HepG2 (cell line): ENCODE data around the gene CSMD2. TPM values are rescaled to one million over a fixed set of nuclear protein-coding genes. Genes with fewer than 3 reads are reported as not detected.

ENCODE experiments used
- ATAC-seq: fragments of 200-7000 bp; cut with Tn5 transposase; 3 replicates; pipeline ENCODE4 v1.9.1; 2020; ENCODE audit warnings: mild to moderate bottlenecking, moderate library complexity
- BruUV-seq: library from RNA; stranded (reverse); fragments of 400-500 nt; replicated peaks from 2 replicates; lab custom pipeline; 2021; lab: Mats Ljungman, UMichigan
- CTCF ChIA-PET: fragments of 300-600 bp; formaldehyde crosslinking; extraction: SDS; loops from one replicate; lab custom pipeline; 2021; ENCODE audit warnings: low total read pairs, inconsistent platforms, low intra/inter-chr PET ratio; lab: Yijun Ruan, JAX
- POLR2A ChIA-PET: fragments of 350-600 bp; sonication (Branson Sonifier 250); formaldehyde crosslinking; loops from one replicate; lab custom pipeline; 2020; ENCODE audit warnings: antibody characterized with exemption, inconsistent platforms; lab: Yijun Ruan, JAX
- DNase-seq: peaks from one replicate; pipeline ENCODE4 v3.0.0-alpha.2; 2015; ENCODE audit warnings: low spot score
- FAIRE-seq: peaks from 3 replicates; lab custom pipeline; 2011; peaks lifted over from hg19 to GRCh38; lab: Jason Lieb, UNC
- H2AFZ ChIP-seq: one replicate; pipeline ENCODE4 v1.6.1; 2011; ENCODE audit warnings: low read length, inconsistent platforms
- H3K27ac ChIP-seq: fragments of 300-600 bp; 3 replicates; pipeline ENCODE4 v1.8.0; 2011; ENCODE audit warnings: mixed run types, mild to moderate bottlenecking, mixed read lengths, low read length, inconsistent platforms; ENCODE audit not compliant: insufficient read depth; ENCODE audit errors: extremely low read length
- H3K27me3 ChIP-seq, 2 experiments: fragments of 200-600 bp in 1 of 2; 2 replicates in 1 of 2; 3 replicates in 1 of 2; pipeline versions ENCODE4 v1.6.0 to v1.8.0; 2011; ENCODE audit warnings: low read length in 2 of 2, mild to moderate bottlenecking in 2 of 2, moderate library complexity in 2 of 2, inconsistent platforms in 1 of 2; ENCODE audit not compliant: insufficient read depth in 2 of 2, control insufficient read depth in 1 of 2
- H3K36me3 ChIP-seq, 2 experiments: fragments of 200-600 bp in 1 of 2; replicated peaks in 1 of 2; 2 replicates in 1 of 2; 3 replicates in 1 of 2; pipeline versions ENCODE4 v1.5.1 to v1.8.0; 2011; ENCODE audit warnings: low read length in 2 of 2, inconsistent platforms in 1 of 2; ENCODE audit not compliant: insufficient read depth in 2 of 2, control insufficient read depth in 1 of 2
- H3K4me1 ChIP-seq: 2 replicates; pipeline ENCODE4 v1.5.1; 2012; ENCODE audit warnings: low read length, inconsistent platforms; ENCODE audit not compliant: insufficient read depth
- H3K4me2 ChIP-seq: 2 replicates; pipeline ENCODE4 v1.6.0; 2011; ENCODE audit warnings: low read depth, low read length, inconsistent platforms
- H3K4me3 ChIP-seq, 3 experiments: fragments of 200-600 bp in 1 of 3; sonication (generic), shearing (Covaris generic) in 1 of 3; replicated peaks in 1 of 3; 2 replicates each; pipeline ENCODE4 v1.5.1; 2011 to 2016; ENCODE audit warnings: low read length in 3 of 3, inconsistent platforms in 2 of 3, low read depth in 2 of 3, mild to moderate bottlenecking in 2 of 3, control low read depth in 1 of 3, mixed read lengths in 1 of 3; ENCODE audit not compliant: insufficient read depth in 1 of 3
- H3K79me2 ChIP-seq: one replicate; pipeline ENCODE4 v1.6.1; 2011; ENCODE audit warnings: low read length, inconsistent platforms; ENCODE audit not compliant: insufficient read depth
- H3K9ac ChIP-seq: 2 replicates; pipeline ENCODE4 v1.6.0; 2011; ENCODE audit warnings: mild to moderate bottlenecking, low read depth, low read length, inconsistent platforms; ENCODE audit not compliant: insufficient read depth
- H3K9me3 ChIP-seq: 2 replicates; pipeline ENCODE4 v1.5.1; 2012; ENCODE audit warnings: mild to moderate bottlenecking, low read length
- H4K20me1 ChIP-seq: 2 replicates; pipeline ENCODE4 v1.6.0; 2011; ENCODE audit warnings: inconsistent platforms, mild to moderate bottlenecking, low read length, moderate library complexity; ENCODE audit not compliant: insufficient read depth
- GATA4 ChIP-seq: sonication (generic); IDR thresholded peaks from 2 replicates; pipeline ENCODE4 v1.6.1; 2016; ENCODE audit warnings: antibody characterized with exemption, low read depth, borderline replicate concordance
- HHEX ChIP-seq: IDR thresholded peaks from 2 replicates; pipeline ENCODE4 v1.6.1; 2016; ENCODE audit warnings: control low read depth
- ISL2 ChIP-seq: sonication (generic); formaldehyde crosslinking; IDR thresholded peaks from 2 replicates; pipeline ENCODE4 v1.5.0; 2020; ENCODE audit warnings: missing genetic modification reagents
- RBM22 ChIP-seq: fragments of 200-400 bp; formaldehyde crosslinking; optimal IDR thresholded peaks from 2 replicates; pipeline ENCODE3; 2017; ENCODE audit warnings: mild to moderate bottlenecking, low read length, moderate library complexity
- SALL2 ChIP-seq: sonication (generic); formaldehyde crosslinking; IDR thresholded peaks from 2 replicates; pipeline ENCODE4 v1.8.1; 2023; ENCODE audit warnings: mild to moderate bottlenecking, missing genetic modification reagents, inconsistent platforms
- ZBTB26 ChIP-seq: IDR thresholded peaks from 2 replicates; pipeline ENCODE4 v1.6.1; 2016; ENCODE audit warnings: missing compliant biosample characterization, missing genetic modification reagents, borderline replicate concordance
- ZFP37 ChIP-seq: sonication (generic); formaldehyde crosslinking; IDR thresholded peaks from 2 replicates; pipeline ENCODE4 v1.4.0; 2020; ENCODE audit warnings: missing genetic modification reagents, borderline replicate concordance
- ZGPAT ChIP-seq: IDR thresholded peaks from 2 replicates; pipeline ENCODE4 v1.6.1; 2016; ENCODE audit warnings: mild to moderate bottlenecking
- ZNF136 ChIP-seq: sonication (generic); formaldehyde crosslinking; IDR thresholded peaks from 2 replicates; pipeline ENCODE4 v1.8.1; 2022; ENCODE audit warnings: low read depth, mild to moderate bottlenecking, moderate library complexity, missing genetic modification reagents
- ZNF296 ChIP-seq: sonication (generic); formaldehyde crosslinking; conservative IDR thresholded peaks from 2 replicates; pipeline ENCODE4 v1.5.0; 2020; ENCODE audit warnings: mild to moderate bottlenecking, missing genetic modification reagents
- ZNF362 ChIP-seq: sonication (generic); formaldehyde crosslinking; IDR thresholded peaks from 2 replicates; pipeline ENCODE4 v1.4.0; 2020; ENCODE audit warnings: missing genetic modification reagents, mild to moderate bottlenecking, borderline replicate concordance
- ZNF44 ChIP-seq: sonication (generic); formaldehyde crosslinking; IDR thresholded peaks from 2 replicates; pipeline ENCODE4 v1.5.1; 2020; ENCODE audit warnings: mild to moderate bottlenecking, missing genetic modification reagents
- ZNF572 ChIP-seq: sonication (generic); formaldehyde crosslinking; IDR thresholded peaks from 2 replicates; pipeline ENCODE4 v1.5.1; 2020; ENCODE audit warnings: mild to moderate bottlenecking, missing genetic modification reagents
- ZNF639 ChIP-seq: conservative IDR thresholded peaks from 2 replicates; pipeline ENCODE4 v1.6.1; 2018; ENCODE audit warnings: missing genetic modification reagents
- ZNF780A ChIP-seq: sonication (generic); formaldehyde crosslinking; IDR thresholded peaks from 2 replicates; pipeline ENCODE4 v1.8.0; 2022; ENCODE audit warnings: mild to moderate bottlenecking, missing genetic modification reagents, moderate library complexity
- ZNF878 ChIP-seq: sonication (generic); formaldehyde crosslinking; IDR thresholded peaks from 2 replicates; pipeline ENCODE4 v1.8.1; 2023; ENCODE audit warnings: mild to moderate bottlenecking, missing genetic modification reagents, moderate library complexity
- ZSCAN20 ChIP-seq: sonication (generic); formaldehyde crosslinking; IDR thresholded peaks from 2 replicates; pipeline ENCODE4 v1.4.0; 2020; ENCODE audit warnings: missing genetic modification reagents, mild to moderate bottlenecking, borderline replicate concordance
- ZSCAN9 ChIP-seq: IDR thresholded peaks from 2 replicates; pipeline ENCODE4 v1.6.1; 2016; ENCODE audit warnings: borderline replicate concordance
- WGBS: methylation state at CpG from one replicate; pipeline ENCODE4 v1.1.6; 2017; ENCODE audit warnings: low lambda C conversion rate; 5-methylcytosine and 5-hydroxymethylcytosine counted together
- in situ Hi-C: cut with HindIII; loops from 2 replicates; pipeline ENCODE4 v1.10.0; 2017; ENCODE audit warnings: low pct_unique_long_range_greater_than_20kb; ENCODE audit not compliant: extremely low pct_ligation_motif_present
- intact Hi-C: fragments of 100-400 bp; cut with micrococcal nuclease; formaldehyde crosslinking; loops from one replicate; pipeline ENCODE4 v1.10.0; 2022; ENCODE audit not compliant: unreplicated experiment
- polyA plus RNA-seq, 8 experiments: library from polyadenylated mRNA; depleted of rRNA in 3 of 8; stranded (reverse) in 7 of 8; unstranded in 1 of 8; fragments of >200 nt; fragmentation: Illumina TruSeq in 4 of 8; extraction: Trizol in 4 of 8; gene quantifications; 2 replicates each; pipeline versions ENCODE4 v1.2.1 to v1.2.3, GENCODE V29; 2011 to 2016; ENCODE audit warnings: low read depth in 4 of 8, missing spikeins in 1 of 8, mixed read lengths in 1 of 8; ENCODE audit not compliant: insufficient read depth in 1 of 8
- total RNA-seq, 5 experiments: library from RNA; depleted of rRNA; stranded (reverse); fragments of >200 nt; fragmentation: Illumina TruSeq; extraction: Trizol; gene quantifications; 2 replicates each; pipeline ENCODE4 v1.2.3, GENCODE V29; 2016; ENCODE audit warnings: low read depth in 1 of 5

CSMD2 gene
- total and polyA plus RNA-seq, 2 of the 13 experiments (the other 11 are each of a cell fraction or from before 2014, with no cell fraction given), result not detected

- TF ChIP-seq ZGPAT (no peak), HHEX (CRISPR knock-in tag) (no peak), ISL2 (CRISPR knock-in tag) (no peak)
These were observed 468.7 kb downstream of the CSMD2 start (continued) for GRCh38 chr1:33696311-33696710.

GRCh38 chr1:33692206-33693188, 472.5 kb downstream of the CSMD2 start:
- ATAC-seq (no peak), DNase-seq (no peak), FAIRE-seq (no peak)
- H3K27ac ChIP-seq, result no peak overlapping the region
- POLR2A ChIA-PET, result no interaction called here
- H3K4me1 ChIP-seq, result no peaks in the 10 kb centered on the region
- H2AFZ ChIP-seq, result no peak overlapping the region
- H3K36me3 ChIP-seq, result no peaks in the 10 kb centered on the region
- CTCF ChIA-PET, result no interaction called here
- H3K9ac ChIP-seq, result no peak overlapping the region
- WGBS, result 13% methylated on average over 3 of the region's 7 CpGs
- intact Hi-C loops, result no loop called here
- no TSS peak for BruUV-seq
- in situ Hi-C loops, result no loop called here
- peaks cover 0 to 1% of the 10 kb centered on the region in 2 experiments; a peak in 2 of 5 replicates for H3K27me3 ChIP-seq
- H3K79me2 ChIP-seq, result no peaks in the 10 kb centered on the region
- no peak overlapping the region for H3K4me3 ChIP-seq
- H4K20me1 ChIP-seq, result no peaks in the 10 kb centered on the region
- no peak overlapping the region for H3K4me2 ChIP-seq
- no peaks in the 10 kb centered on the region for H3K9me3 ChIP-seq
- TF ChIP-seq SALL2 (CRISPR knock-in tag) (no peak), ZSCAN20 (no peak), ZNF44 (CRISPR knock-in tag) (no peak), ZFP37 (no peak), ZNF572 (CRISPR knock-in tag) (no peak), GATA4 (no peak), ZNF362 (no peak), ZNF639 (CRISPR knock-in tag) (no peak), ZNF780A (CRISPR knock-in tag) (no peak), ZNF878 (CRISPR knock-in tag) (no peak), ZNF296 (CRISPR knock-in tag) (no peak), ZNF136 (CRISPR knock-in tag) (no peak), ZBTB26 (CRISPR knock-in tag) (no peak), ZSCAN9 (CRISPR knock-in tag) (no peak), RBM22 (no peak)
